Hematopoietic multipotent progenitor cell treated with erythropoietin and hydrocortisone succinate and interleukin-3 and kit ligand, for 17 days (in vitro differentiated cells): ENCODE data around the gene IQCH.
"Not testable (repeated sequence)": the region's sequence is repeated elsewhere in the genome, so short reads cannot be mapped to it uniquely, and the experiment has no call there.

Experiments
- DNase-seq: peaks from one replicate; pipeline ENCODE4 v3.0.0-alpha.2; 2015; ENCODE audit warnings: low spot score

The IQCH gene

DNA sequence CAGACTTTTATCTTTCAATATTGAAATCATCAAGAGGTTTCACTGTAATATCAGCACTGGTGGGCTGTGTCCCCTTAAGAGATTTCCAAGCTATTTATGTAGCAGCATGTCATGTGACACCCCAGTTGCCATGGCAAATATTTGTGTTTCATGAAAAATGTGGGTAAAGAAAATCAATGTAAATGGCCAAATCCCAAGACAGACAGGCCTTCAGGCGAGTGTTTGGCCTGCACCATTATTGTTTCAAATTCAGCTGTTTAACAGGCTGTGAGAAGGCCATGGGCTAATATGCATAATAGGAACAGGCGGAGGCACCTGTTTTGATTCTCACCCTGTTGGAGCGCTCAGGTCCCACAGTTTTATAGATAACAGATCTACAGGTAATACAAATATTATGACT is 104.2 kb downstream of the IQCH start:
- no peak for DNase-seq

DNA sequence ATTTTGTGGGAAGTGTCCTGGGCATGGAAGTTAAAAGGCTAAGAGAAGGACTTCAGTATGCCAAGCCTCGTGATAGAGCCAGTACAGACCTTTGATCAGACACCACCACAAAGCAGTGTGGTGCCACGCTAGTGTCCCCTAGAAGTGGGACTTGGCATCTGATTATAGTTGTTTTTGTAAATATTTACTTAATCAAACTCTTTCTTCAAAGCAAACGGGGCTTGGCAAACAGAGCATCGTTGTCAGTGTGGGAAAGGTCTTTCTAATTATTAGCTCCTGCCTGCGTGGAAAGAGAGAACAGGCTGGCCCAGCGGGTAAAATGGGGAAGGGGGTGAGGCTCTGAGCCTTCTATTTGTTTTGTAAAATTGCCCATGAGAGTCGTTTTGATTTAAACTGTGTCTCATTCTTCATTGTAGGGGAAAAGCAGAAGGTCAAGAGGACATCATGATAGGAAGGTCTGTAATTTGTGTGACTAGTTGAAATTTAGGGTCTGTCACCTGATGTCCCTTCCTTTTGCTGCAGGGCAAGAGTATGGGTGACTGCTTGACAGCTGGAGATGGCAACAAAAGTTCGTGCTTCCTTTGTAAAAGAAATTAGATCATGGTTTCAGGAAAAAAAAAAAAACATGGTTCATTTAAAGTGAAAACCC is 105.0 kb downstream of the IQCH start:
- no peak for DNase-seq

DNA sequence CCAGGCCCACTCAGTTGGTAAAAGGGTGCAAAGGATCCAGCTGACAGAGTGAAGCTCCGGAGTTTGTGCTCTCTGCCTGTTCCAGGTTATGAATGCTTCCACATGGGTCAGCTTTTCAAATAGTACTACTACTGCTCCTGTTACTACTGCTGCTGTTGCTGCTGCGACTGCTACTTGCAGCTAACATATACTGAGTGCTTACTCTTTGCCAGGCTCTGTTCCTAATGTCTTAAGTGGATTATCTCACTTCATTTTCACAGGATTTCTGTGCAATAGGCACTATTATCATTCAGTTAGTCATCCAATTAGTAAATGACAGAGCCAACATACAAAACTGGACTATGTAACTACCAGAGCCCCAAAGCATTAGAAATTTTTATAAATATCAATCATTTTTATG is 106.5 kb downstream of the IQCH start:
- no peak for DNase-seq

DNA sequence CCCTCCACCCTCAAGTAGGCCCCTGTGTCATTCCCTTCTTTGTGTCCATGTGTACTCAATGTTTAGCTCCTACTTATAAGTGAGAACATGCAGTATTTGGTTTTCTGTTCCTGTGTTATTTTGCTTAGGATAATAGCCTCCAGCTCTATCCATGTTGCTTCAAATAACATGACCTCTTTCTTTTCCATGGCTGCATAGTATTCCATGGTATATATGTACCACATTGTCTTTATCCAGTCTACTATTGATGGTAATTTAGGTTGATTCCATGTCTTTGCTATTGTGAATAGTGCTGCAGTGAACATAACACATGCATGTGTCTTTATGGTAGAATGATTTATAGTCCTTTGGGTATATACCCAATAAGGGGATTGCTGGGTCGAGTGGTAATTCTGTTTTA is 109.1 kb downstream of the IQCH start:
- not testable (repeated sequence) for DNase-seq

DNA sequence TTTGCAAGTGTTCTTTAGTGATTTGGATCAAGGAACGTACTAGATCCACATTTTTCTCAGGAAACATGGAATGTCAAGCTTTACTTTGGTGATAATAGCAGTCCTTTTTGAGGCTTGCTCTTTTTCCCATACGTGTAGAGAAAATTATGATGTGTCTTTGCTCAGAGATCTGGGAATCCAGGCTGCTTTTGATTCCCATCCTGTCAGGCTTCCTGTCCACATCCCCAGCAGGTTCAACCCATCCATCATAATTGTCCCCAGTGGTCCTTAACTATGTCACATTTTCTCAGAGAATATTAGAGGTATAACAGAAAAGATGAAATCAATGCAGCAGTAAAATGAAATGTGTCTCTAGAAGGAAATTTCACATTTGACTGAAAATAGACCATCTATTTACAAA is 111.4 kb downstream of the IQCH start:
- no peak for DNase-seq

DNA sequence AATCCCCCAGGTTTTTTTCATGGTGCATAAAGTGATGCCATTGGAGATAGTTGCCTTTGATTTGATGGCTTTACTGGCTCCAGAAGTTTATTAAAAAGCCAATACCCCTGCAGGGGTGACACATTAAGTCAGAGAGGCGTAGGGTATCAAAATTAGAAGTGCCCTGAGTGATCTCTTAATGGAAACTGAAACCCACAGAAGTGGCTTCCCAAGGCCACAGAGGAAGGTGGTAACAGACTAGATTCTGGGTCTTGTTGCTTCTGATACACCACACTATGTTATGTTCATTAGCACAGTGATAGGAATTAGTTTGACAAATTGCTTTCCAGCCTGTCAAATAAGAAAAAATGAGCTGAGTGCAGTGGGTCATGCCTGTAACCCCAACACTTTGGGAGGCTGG is 112.3 kb downstream of the IQCH start:
- DNase-seq, result no peak

DNA sequence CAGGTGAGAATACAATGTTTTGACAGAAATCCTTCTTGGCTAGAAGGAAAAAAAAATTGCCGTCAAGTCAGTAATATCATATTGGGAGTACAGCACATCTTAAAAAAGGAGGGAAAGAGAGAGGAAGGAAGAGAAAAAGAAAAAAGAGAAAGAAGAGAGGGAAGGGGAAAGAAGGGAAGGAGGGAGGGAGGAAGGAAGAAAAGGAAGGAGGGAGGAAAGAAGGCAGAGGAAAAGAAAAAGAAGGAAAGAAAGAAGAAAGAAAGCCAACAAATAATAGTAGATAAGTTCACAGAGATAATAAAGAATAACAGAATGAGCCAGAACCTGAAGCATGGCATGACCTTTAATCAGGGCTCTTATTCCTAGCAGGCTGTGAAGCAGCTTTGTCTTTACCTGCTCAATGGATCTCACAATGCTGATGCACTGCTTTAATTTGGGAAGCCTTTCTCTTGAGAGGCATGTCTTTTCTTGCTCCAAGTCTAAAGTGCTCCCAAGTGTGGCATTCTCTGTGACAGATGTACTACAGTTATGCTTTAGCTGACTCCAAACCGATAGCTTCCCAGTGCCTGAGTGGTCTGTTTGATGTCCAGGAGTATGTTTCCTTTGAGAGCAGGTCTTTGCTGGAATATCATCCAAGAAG is 114.9 kb downstream of the IQCH start:
- no peak for DNase-seq

DNA sequence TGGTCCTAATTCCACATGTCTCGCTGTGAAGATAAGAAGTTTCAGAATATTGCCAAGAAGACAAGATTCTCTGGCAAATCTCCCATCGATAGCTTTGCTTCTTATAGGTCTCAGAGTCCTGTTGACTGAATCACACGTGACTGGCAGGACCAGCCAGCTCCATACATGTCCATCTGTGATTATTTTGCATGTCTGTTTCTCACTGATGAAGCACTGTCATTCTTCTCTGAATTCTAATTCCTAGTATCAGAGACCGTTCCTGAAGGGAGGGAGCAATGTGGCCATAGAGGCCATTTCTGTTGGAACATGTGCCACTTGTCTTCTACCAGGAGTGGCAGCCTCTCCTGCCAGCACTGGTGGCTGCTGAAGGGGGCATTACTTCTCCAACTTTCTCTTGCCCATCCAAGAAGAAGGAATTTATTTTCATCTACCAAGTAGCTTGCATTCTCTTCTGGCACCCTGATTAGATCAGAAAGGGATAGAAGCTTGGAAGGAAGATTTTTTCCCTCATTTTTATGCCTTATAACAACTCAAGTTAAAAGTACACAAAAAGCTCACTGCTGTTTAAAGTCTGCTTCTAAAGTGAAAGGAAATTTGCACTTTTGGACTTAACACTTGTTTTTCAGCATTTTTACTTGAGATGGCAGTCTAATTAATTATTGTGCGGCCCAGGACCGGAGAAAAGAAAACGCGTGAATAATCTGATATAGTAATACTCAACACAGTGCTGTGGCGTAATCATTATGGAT is 115.8 kb downstream of the IQCH start:
- DNase-seq, result no peak

DNA sequence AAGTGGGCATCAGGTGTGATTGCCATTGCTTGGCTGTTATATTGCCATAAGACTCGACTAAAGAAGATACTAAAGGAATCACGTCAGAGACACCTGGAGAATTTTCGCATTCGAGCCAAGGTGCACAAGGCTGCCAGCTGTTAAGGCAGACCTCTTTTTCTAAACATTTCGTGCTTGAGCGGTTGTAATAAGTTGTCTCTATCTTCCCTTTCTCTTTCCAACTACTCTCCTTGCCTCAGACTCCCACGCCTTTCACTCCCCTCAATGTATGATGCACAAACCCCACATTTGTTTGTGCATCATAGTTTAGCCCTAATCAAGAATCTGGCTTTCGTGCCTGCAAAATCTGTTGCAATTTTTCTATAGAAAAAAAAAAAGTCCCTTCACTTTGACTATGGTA is 118.0 kb downstream of the IQCH start:
- DNase-seq, result no peak

DNA sequence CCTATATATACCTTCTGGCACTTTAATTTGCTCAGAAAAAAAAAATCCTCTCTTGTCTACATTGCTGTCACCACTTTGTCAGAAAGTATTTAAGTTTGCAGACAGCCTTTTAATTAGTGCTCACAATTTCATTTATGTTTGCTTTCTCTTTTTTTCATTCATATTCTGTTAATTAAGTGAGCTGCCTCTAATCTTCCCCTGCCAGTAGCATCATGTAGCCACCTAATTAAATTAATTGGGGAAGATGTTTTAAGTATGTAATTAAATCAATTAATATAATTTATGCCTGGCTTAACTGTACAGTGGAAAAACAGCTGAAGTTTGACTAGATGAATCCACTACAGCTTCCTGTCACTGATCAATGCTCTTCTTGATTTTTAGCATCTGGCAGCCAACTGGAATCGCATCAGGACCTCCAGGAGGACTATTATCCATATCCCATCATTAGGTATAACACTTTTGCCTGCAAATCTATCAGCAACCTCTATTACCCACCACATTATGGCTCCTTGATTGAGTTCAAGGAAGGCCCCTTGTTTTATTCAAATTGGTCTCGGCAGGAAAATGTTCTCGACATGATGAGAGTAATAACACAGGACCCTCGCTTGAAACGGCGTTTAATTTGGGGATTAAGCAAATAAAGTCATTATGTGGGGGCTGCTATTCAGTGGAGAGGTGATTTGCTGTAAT is 118.5 kb downstream of the IQCH start:
- DNase-seq, result no peak

DNA sequence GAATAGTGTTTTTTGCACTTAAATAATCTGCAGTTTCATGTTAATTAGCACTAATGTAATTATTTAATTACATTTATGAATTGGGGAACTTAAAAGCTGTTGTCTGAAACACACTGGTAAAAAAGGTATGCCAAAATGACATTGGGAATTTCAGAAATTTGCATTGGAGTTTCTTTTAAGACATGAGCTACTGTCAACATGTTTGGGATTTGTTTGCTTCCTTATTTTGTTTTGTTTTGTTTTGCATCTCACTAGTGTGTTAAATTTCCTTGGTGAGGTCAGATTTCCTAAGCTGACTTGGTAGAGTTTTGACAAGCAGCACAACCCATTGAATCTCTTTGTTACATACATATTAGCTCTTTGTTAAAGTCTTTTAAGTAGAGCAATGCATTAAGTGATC is 119.4 kb downstream of the IQCH start:
- no peak for DNase-seq

DNA sequence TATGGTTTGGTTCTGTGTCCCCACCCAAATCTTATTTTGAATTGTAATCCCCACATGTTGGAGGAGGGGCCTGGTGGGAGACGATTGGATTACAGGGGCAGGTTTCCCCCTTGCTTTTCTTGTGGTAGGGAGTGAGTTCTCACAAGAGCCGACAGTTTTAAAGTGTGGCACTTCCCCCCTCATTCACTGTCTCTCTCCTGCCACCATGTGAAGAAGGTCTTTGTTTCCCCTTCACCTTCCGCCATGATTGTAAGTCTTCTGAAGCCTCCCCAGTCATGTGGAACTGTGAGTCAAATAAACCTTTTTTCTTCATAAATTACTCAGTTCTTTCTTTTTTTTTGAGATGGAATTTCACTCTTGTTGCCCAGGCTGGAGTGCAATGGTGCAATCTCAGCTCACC is 124.9 kb downstream of the IQCH start:
- DNase-seq, result no peak

DNA sequence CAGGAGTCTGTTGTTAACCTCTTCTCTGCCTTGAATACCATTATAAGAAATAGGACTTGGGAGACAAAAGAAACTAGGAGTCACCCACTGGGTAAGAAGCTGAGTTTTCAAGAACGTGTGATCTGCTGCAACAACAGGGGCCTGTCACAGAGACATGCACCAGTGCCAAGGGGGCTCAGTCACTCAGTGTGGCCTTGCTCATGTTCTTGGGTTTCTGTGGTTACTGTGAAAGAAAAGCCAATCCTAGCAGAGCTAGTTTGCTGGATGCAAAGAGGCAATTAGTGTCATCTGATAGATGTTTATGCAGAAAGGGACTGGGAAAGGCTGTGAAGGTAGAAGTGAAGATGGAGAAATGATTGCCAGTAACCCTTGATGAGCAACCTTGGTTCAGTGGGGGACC is 126.3 kb downstream of the IQCH start:
- DNase-seq, result no peak

DNA sequence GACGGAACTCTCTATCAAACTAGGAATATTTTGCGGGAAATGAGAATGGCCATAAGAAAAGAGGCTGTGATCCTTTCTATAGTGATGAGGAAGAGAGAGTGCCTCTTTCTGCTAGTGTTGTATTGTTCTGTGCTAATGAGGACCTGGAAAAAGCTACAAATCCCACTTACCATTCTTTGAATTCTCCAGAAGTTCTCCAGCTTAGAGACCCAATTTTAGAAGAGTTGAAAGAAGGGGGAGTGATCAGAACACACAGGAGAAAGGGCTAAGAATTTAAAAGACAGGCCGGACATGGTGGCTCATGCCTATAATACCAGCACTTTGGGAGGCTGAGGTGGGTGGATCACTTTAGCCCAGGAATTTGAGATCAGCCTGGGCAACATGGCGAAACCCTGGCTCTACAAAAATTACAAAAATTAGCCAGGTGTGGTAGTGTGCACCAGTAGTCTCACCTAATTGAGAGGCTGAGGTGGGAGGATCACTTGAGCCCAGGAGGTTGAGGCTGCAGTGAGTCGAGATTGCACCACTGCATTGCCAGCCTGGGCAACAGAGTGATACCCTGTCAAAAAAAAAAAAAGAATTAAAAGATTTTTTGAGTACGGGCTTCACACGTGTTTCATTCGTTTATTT is 126.9 kb downstream of the IQCH start:
- DNase-seq, result no peak

DNA sequence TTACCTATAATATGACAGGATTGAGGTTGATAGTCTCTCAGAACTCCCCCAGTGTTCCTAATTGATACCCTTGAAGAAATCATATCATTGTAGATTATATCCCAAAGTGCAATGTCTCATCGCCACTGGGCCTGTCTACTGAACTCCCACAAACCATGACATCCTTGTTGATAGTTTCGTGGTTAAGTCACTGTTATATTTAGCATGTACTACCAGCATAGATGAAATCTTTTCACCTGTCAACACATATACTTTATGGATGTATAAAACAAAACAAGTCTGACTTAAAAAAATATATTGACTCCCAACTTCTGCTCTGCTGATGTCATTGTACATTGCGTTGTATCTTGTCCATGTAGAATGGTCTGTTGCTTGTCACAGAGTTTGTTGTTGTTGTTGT is 128.1 kb downstream of the IQCH start:
- DNase-seq, result no peak

DNA sequence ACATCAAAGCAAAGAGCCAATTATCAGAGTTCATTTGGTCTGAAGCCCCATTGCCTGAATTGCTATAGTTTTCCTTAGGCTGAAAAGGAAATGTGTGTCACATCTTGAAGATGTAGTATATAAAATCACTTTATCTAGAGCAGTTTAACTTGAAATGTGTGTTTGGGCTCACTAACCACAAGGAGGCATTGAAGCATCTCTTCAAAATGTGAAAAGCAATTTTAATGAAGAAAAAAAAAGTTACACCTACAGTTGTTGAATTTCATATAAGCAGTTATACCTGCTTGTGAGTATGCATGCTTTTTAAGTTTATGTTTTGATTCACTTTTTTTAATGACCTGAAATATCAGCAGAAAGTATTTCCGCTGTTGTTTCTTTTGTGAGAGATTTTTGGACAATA is 129.3 kb downstream of the IQCH start:
- no peak for DNase-seq

DNA sequence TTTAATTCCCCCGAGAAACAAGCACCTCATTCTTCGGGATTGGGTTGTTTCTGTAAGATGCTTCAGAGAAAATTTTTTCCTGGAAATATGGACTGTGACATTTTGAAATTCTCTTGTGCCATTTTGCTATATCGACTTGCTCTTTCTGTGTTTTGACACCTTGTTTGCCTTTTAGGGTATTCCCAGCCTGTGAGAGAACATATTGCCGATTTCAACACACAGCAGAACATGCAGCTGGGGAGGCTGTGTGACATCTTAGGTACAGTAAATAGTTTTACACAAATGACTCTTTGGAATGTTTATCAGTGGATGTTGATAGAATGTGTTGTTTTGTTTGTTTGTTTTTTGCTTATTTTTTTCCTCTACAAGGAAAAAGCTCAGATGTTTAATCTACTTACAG is 130.2 kb downstream of the IQCH start:
- DNase-seq, result no peak

DNA sequence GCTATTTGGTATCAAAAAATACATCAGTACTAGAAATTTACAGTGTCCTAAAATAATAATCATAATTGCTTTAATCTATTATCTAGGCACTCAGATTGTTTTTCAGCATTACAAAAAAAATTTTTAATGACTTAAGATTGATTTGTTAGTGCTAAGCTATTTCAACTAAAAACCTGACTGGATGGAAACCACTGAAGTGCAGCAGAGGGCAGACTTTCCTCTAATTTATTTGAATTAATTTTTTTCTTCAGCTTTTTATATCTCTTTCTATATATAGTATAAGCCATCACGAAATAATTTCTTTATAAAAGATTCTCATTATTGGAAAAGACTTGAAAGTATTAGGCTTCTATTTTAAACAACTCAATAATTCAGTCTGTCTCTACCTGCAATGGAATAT is 131.4 kb downstream of the IQCH start:
- DNase-seq, result no peak

DNA sequence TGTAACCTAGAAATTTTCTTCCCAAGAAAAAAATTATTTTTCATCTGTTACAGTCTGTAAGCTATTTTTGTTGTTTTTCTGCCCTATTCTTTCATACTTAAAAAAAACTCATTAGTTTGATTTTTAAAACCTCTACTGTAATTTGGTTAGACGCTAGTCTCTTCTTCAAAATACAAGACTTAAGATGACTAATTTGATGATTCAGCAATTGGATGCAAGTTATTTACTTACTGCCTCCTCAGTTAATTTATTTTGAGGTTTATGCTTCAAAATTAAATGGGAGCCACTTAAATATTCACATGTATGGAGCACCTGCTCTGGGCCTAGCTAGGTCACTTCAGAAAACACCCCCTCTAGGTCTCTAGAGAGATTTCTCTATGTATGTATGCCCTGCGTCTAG is 132.4 kb downstream of the IQCH start:
- no peak for DNase-seq

DNA sequence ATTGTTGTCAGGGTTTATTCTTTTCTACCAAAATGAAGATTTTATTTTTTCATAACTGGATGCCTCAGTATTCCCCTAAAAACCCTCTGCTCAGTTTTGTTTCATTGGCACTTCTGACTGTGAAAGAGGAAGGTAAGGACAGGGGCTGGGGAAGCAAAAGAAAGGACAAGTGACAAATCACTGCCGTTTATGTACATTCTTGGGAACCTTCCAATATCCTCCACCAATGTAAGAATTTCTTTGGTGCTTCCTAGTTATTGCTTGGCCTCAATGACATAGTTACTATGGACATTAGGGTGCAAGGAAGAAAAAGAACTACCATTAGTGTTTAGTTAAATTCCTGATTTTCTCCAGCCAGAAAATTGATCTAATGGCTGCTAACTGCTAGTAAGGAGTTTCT is 135.4 kb downstream of the IQCH start:
- no peak for DNase-seq

DNA sequence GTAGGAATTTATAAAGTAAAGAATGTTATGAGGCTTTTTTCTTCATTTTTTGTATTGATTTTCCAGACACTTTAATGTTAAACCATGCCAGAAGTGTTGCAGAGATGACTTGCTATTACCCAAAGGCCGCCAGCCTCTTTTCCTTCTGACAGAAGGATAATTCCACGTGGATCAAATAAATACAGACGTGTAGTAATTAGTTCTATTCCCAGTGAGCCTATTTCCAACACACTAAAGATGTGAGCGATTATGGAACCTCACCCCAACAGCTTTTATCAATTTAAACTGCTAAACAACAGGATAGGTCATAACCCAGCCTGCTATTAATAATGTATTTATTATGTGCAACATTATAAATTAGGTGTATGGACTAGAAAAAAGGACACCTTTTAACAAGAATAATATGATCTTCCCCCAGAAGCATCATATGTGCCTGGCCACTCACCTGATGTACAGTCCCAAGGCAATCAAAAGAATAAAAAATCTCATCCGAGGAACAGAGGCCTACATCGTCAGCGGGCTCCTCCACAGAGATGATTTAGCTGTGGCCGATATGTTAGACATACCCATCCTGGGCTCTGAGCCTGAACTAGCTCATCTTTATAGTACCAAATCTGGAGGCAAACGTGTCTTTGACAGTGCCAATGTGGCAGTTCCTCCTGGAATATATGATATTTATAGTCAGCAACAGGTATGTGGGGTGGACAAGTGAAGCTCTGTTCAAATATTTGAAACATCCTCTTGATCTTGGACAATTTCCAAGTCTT is 140.5 kb downstream of the IQCH start:
- DNase-seq, result no peak

DNA sequence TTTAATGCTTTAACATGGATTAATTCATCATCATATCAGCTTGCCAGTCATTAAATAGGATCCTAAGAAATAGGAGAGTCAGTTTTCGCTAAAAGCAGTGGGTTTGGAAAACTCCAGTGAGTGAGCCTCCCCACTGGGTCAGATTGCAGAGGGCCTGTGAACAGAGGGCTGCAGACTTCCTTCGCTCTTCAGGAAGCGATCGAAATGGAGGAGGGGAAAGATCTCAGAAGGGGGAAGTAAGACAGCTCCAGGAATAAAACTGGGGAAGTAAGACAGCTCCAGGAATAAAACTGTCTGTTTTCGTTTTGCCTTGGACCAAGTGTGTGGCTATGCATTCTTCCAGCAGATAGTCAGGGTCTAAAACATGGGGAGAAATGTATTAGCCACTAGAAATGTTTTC is 141.5 kb downstream of the IQCH start:
- no peak for DNase-seq
